GM20000 (cell line): ENCODE measurements around the gene KCNMA1.

Experiments
- DNase-seq: peaks from one replicate; pipeline ENCODE4 v3.0.0; 2012; ENCODE audit warnings: low spot score
- CTCF ChIP-seq: IDR thresholded peaks from 2 replicates; pipeline ENCODE4 v1.5.1; 2012; ENCODE audit warnings: mild to moderate bottlenecking, control low read depth; ENCODE audit errors: extremely low read depth, missing control alignments

The KCNMA1 gene

GRCh38 chr10:76880931-76881330 is 756.7 kb downstream of the KCNMA1 start:
- TF ChIP-seq CTCF = no peak

GRCh38 chr10:76879116-76879913 is 758.3 kb downstream of the KCNMA1 start:
- DNase-seq = no peak

More at GRCh38 chr10:76880931-76881330, 756.7 kb downstream of the KCNMA1 start:
- DNase-seq = no peak

GRCh38 chr10:76878514-76878913 is 759.1 kb downstream of the KCNMA1 start:
- TF ChIP-seq CTCF = no peak
- no peak for DNase-seq

More at GRCh38 chr10:76879116-76879913, 758.3 kb downstream of the KCNMA1 start:
- no peak for TF ChIP-seq CTCF

GRCh38 chr10:76874896-76875295 is 762.7 kb downstream of the KCNMA1 start:
- no peak for DNase-seq
- TF ChIP-seq CTCF = no peak

- DNase-seq = no peak
- TF ChIP-seq CTCF = no peak
These were observed 763.4 kb downstream of the KCNMA1 start for GRCh38 chr10:76874176-76874575.

GRCh38 chr10:76871697-76872295 is 765.8 kb downstream of the KCNMA1 start:
- DNase-seq = no peak
- TF ChIP-seq CTCF = no peak

GRCh38 chr10:76869931-76870330 is 767.7 kb downstream of the KCNMA1 start:
- TF ChIP-seq CTCF = no peak
- no peak for DNase-seq
